ENCODE data around the gene CDKAL1. TPM values are rescaled to one million over a fixed set of nuclear protein-coding genes. Genes with fewer than 3 reads are reported as not detected.

The CDKAL1 gene
- total RNA-seq, 1 donor from 2014 or later = 46.5 TPM

GRCh38 chr6:20853828-20854227 lies 319.6 kb downstream of the CDKAL1 start:
- no peak for FAIRE-seq
- no peak for DNase-seq (ENCODE audit: low spot score in 2 of 2)

- no peak for DNase-seq (ENCODE audit: low spot score in 2 of 2)
- FAIRE-seq = no peak
These were observed 322.5 kb downstream of the CDKAL1 start for GRCh38 chr6:20856681-20857288.

- DNase-seq (ENCODE audit: low spot score in 2 of 2) = no peak
These were observed 327.2 kb downstream of the CDKAL1 start for GRCh38 chr6:20861481-20861880.

GRCh38 chr6:20866036-20866435 lies 331.8 kb downstream of the CDKAL1 start:
- DNase-seq (ENCODE audit: low spot score in 2 of 2) = no peak

More at GRCh38 chr6:20861481-20861880, 327.2 kb downstream of the CDKAL1 start:
- FAIRE-seq = no peak

GRCh38 chr6:20866935-20867703 lies 332.9 kb downstream of the CDKAL1 start:
- FAIRE-seq = no peak
- DNase-seq (ENCODE audit: low spot score in 2 of 2) = no peak

More at GRCh38 chr6:20866036-20866435, 331.8 kb downstream of the CDKAL1 start:
- FAIRE-seq = no peak

DNA sequence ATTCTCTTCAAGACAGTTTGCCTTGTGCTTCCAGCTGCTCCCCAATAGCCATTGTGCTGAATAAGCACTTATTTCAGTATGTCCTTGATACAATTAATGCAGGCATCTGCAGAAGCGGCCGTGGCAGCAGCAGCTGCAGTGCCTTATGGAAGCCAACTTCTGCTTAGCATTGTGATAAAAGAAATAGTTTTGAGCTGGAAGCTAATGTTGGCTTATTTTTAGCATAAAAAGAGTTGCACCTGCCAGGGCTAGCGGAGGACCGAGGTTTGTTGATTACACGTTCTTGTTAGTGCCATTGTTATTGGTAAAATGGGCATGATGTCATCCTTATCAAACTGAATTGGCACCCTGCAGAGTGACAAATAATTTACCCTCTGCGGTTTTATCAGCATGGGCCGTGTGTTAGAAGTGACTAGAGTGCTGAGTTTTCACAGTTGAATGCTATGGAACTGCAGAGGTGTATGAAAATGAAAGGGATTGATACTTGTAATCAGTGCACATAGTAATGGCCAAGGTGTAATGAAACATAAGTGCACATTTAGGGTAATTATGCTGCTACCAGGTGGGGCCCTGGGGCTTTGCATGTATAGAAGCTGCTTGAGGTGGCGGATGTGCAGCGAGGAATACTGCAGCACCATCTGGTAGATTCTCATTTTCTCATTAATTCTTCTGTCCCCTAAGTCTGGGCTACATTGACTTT lies 334.3 kb downstream of the CDKAL1 start:
- DNase-seq (ENCODE audit: low spot score in 2 of 2) (no peak), FAIRE-seq (no peak)

DNA sequence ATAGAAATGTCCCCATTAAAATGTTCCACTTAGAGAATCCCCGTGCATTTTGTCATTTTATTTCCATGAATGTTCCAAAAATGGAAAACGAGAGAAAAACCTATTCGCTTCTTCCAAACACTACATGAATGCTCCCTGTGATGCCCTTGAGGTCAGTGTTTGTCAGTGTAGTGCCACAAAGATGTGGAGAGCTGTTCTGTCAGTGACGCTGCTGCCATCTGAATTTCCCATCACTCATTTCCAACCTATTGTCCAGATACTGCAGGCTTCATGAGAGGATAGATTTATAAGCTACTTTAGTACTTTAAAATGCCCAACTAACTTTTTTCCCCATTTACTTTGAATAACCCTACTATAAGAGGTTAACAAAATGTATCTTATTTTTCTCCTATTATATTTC lies 335.8 kb downstream of the CDKAL1 start:
- no peak for FAIRE-seq
- DNase-seq (ENCODE audit: low spot score in 2 of 2) = no peak

GRCh38 chr6:20870493-20870892 lies 336.2 kb downstream of the CDKAL1 start:
- FAIRE-seq (no peak), DNase-seq (ENCODE audit: low spot score in 2 of 2) (no peak)

- DNase-seq (ENCODE audit: low spot score in 2 of 2) = no peak
- FAIRE-seq = no peak
These were observed 339.4 kb downstream of the CDKAL1 start for GRCh38 chr6:20873425-20874190.

GRCh38 chr6:20875369-20875963 lies 341.2 kb downstream of the CDKAL1 start:
- FAIRE-seq = peak; percentile 6
- DNase-seq (ENCODE audit: low spot score in 2 of 2) = no peak

DNA sequence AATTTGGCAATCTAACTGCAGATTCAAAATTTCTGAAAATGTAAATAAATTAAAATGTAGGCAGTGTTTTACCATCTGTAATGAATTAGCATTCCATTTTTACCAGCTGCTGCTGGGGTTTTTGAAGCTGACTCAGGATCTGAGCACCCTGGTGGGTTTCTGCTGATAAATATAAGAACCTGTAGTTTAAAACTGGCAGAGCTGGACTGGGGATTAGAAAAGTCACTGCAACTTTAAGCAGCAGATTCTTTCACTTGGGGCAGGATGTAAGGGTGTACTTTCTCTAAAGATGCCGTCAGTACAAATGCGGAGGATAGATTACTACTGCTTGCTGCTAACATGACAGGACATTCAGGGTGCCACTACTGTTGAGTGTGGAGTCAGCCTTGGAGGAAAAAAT lies 341.8 kb downstream of the CDKAL1 start:
- DNase-seq (ENCODE audit: low spot score in 2 of 2) = no peak
- no peak for FAIRE-seq

- FAIRE-seq = no peak
These were observed 342.3 kb downstream of the CDKAL1 start for GRCh38 chr6:20876561-20876960.

GRCh38 chr6:20877008-20877937 lies 343.0 kb downstream of the CDKAL1 start:
- DNase-seq (ENCODE audit: low spot score in 2 of 2) (no peak), FAIRE-seq (no peak)

More at GRCh38 chr6:20876561-20876960, 342.3 kb downstream of the CDKAL1 start:
- no peak for DNase-seq (ENCODE audit: low spot score in 2 of 2)

- FAIRE-seq (no peak), DNase-seq (ENCODE audit: low spot score in 2 of 2) (no peak)
These were observed 344.9 kb downstream of the CDKAL1 start for GRCh38 chr6:20879121-20879520.

- DNase-seq (ENCODE audit: low spot score in 2 of 2) = no peak
- no peak for FAIRE-seq
These were observed 345.3 kb downstream of the CDKAL1 start for GRCh38 chr6:20879526-20879925.

DNA sequence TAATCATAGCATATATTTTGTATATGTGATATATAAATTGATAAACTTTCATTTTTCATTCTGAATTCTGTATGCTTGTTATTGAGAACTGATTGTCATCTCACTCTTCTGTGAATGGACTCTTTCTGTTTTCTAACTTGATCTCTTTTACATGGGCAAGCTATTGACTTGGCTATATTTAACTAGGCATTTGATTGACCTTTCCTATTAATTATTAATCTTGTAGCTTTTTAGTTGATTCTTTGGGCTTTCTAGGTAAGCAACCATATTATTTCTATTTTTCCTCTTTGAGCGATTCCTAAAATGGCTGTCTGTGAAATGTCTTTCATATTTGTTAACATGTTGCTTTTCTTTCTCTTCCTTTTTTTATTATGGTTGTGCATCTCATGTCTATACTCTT lies 347.1 kb downstream of the CDKAL1 start:
- FAIRE-seq (no peak), DNase-seq (ENCODE audit: low spot score in 2 of 2) (no peak)

DNA sequence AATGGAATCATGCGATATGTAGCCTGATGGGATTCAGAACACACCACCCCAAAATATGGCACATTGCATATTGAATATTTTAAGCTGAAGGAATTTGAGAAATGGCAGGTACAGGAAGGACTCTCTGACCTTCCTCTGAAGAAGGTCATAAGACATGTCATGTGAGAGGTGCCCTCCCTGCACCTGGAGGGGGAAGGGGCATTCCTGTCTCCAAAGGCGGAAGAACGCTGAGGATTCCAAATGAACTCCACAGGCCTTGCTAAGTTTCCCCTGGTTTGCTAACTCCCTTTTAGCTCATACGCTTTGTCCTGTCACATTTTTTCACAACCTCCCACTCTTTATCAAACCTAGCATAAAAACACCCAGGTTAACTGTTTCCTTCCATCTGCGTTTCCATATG lies 347.8 kb downstream of the CDKAL1 start:
- no peak for FAIRE-seq
- no peak for DNase-seq (ENCODE audit: low spot score in 2 of 2)

- DNase-seq (ENCODE audit: low spot score in 2 of 2) (no peak), FAIRE-seq (no peak)
These were observed 350.8 kb downstream of the CDKAL1 start for GRCh38 chr6:20885076-20885475.

DNA sequence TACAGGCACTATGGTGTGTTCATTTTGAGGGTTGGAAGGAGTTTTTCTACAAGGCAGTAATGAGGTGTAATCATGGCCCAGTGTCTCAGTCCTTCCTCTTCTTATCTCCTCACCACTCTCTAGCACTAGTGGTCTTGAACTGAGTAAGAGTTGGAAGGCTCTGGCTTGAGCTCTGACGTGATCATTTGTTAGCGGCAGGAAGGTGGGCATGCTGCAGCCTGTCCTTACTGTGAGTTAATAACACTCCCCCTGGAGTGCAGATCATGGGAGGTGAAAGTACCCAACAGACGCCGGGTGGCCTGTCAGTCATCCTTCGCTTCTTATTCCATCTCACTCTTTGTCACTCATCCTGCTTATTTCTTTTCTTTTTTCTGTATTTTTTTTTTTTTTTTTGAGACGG lies 356.9 kb downstream of the CDKAL1 start:
- FAIRE-seq (no peak), DNase-seq (ENCODE audit: low spot score in 2 of 2) (no peak)
